Endothelial cell of umbilical vein (primary cell): ENCODE results near the gene TIAM1. TPM values are rescaled to one million over a fixed set of nuclear protein-coding genes. Genes with fewer than 3 reads are reported as not detected.

Experiments used
- BruUV-seq: library from RNA; stranded (reverse); fragments of 400-500 nt; replicated peaks from 2 replicates; lab custom pipeline; 2021; lab: Mats Ljungman, UMichigan
- CTCF ChIA-PET: fragments of 300-600, 350-600 bp; sonication (Branson Sonifier 250); formaldehyde crosslinking; loops from one replicate; lab custom pipeline; 2021; ENCODE audit warnings: antibody characterized with exemption, inconsistent platforms; lab: Charles Lee
- POLR2A ChIA-PET: fragments of 300-600, 350-600 bp; sonication (Branson Sonifier 250); formaldehyde crosslinking; loops from one replicate; lab custom pipeline; 2021; ENCODE audit warnings: antibody characterized with exemption, inconsistent platforms; lab: Charles Lee
- DNase-seq: peaks from one replicate; pipeline ENCODE4 v3.0.0-alpha.2; 2011; ENCODE audit warnings: low read depth, low spot score
- FAIRE-seq: peaks from 2 replicates; lab custom pipeline; 2011; peaks lifted over from hg19 to GRCh38; lab: Jason Lieb, UNC
- H2AFZ ChIP-seq: 2 replicates; pipeline ENCODE4 v1.6.0; 2012; ENCODE audit warnings: low read depth, low read length, control low read depth, inconsistent platforms
- H3K27ac ChIP-seq: 2 replicates; pipeline ENCODE4 v1.5.1; 2011; ENCODE audit warnings: low read depth, mild to moderate bottlenecking, control low read depth, low read length, moderate library complexity; ENCODE audit not compliant: insufficient read depth
- H3K27me3 ChIP-seq, 2 experiments: 2 replicates each; pipeline versions ENCODE4 v1.6.0 to v1.6.1; 2011; ENCODE audit warnings: low read length in 2 of 2, mixed read lengths in 1 of 2; ENCODE audit not compliant: control insufficient read depth in 2 of 2, insufficient read depth in 2 of 2
- H3K36me3 ChIP-seq, 2 experiments: 2 replicates in 1 of 2; 3 replicates in 1 of 2; pipeline ENCODE4 v1.5.1; 2011; ENCODE audit warnings: low read length in 2 of 2, mild to moderate bottlenecking in 1 of 2, moderate library complexity in 1 of 2; ENCODE audit not compliant: control insufficient read depth in 2 of 2, insufficient read depth in 2 of 2; ENCODE audit errors: extremely low read depth in 1 of 2
- H3K4me1 ChIP-seq: 3 replicates; pipeline ENCODE4 v1.5.1; 2011; ENCODE audit warnings: mild to moderate bottlenecking, low read length; ENCODE audit not compliant: control insufficient read depth, insufficient read depth; ENCODE audit errors: extremely low read depth
- H3K4me2 ChIP-seq: 2 replicates; pipeline ENCODE4 v1.6.1; 2011; ENCODE audit warnings: low read length, control low read depth, mixed read lengths; ENCODE audit not compliant: insufficient read depth
- H3K4me3 ChIP-seq, 3 experiments: fragments of 200-600 bp in 1 of 3; sonication (generic), shearing (Covaris generic) in 1 of 3; replicated peaks in 1 of 3; 2 replicates each; pipeline ENCODE4 v1.5.1; 2011 to 2016; ENCODE audit warnings: control low read depth in 3 of 3, low read length in 3 of 3, mild to moderate bottlenecking in 2 of 3, inconsistent platforms in 1 of 3, low read depth in 1 of 3, moderate library complexity in 1 of 3; ENCODE audit not compliant: insufficient read depth in 1 of 3
- H3K79me2 ChIP-seq: 2 replicates; pipeline ENCODE4 v1.6.0; 2012; ENCODE audit warnings: low read length, inconsistent platforms; ENCODE audit not compliant: control insufficient read depth, insufficient read depth
- H3K9ac ChIP-seq: replicated peaks from 2 replicates; pipeline ENCODE3; 2011; ENCODE audit warnings: low read length, control low read depth; ENCODE audit not compliant: insufficient read depth; ENCODE audit errors: extremely low read depth
- H3K9me1 ChIP-seq: replicated peaks from 3 replicates; pipeline ENCODE4 v1.6.0; 2011; ENCODE audit warnings: mild to moderate bottlenecking, low read length; ENCODE audit not compliant: control insufficient read depth, insufficient read depth; ENCODE audit errors: extremely low read depth
- H3K9me3 ChIP-seq: replicated peaks from 2 replicates; pipeline ENCODE4 v1.5.1; 2012; ENCODE audit warnings: low read length, inconsistent platforms; ENCODE audit not compliant: control insufficient read depth, insufficient read depth
- H4K20me1 ChIP-seq: replicated peaks from 2 replicates; pipeline ENCODE3; 2011; ENCODE audit warnings: mild to moderate bottlenecking, low read length; ENCODE audit not compliant: control insufficient read depth, insufficient read depth; ENCODE audit errors: extremely low read depth
- EZH2 ChIP-seq: IDR thresholded peaks from 2 replicates; pipeline ENCODE4 v1.6.1; 2012; ENCODE audit warnings: borderline replicate concordance, low read depth, mild to moderate bottlenecking, moderate library complexity, low read length, inconsistent platforms; ENCODE audit not compliant: severe bottlenecking
- FOS ChIP-seq: IDR thresholded peaks from 2 replicates; pipeline ENCODE4 v1.6.1; 2011; ENCODE audit warnings: mild to moderate bottlenecking, low read length, moderate library complexity, borderline replicate concordance; ENCODE audit not compliant: insufficient read depth
- GATA2 ChIP-seq: IDR thresholded peaks from 2 replicates; pipeline ENCODE4 v1.7.0; 2011; ENCODE audit warnings: low read depth, mild to moderate bottlenecking, moderate library complexity, mixed read lengths, low read length; ENCODE audit not compliant: insufficient read length, insufficient read depth
- JUN ChIP-seq: IDR thresholded peaks from 2 replicates; pipeline ENCODE4 v1.6.1; 2011; ENCODE audit warnings: borderline replicate concordance, low read depth; ENCODE audit not compliant: insufficient read length, insufficient read depth
- MYC ChIP-seq: IDR thresholded peaks from one replicate; pipeline ENCODE4 v1.6.1; 2011; ENCODE audit warnings: mild to moderate bottlenecking, low read depth, low read length
- POLR2A ChIP-seq: IDR thresholded peaks from 2 replicates; pipeline ENCODE4 v1.6.1; 2012; ENCODE audit warnings: low read depth, mild to moderate bottlenecking, control low read depth, low read length
- POLR2AphosphoS5 ChIP-seq: IDR thresholded peaks from 2 replicates; pipeline ENCODE4 v1.6.1; 2012; ENCODE audit warnings: low read depth, mild to moderate bottlenecking, control low read depth, low read length, moderate library complexity; ENCODE audit not compliant: insufficient read depth
- dilution Hi-C: fragments of 300-500 bp; cut with MboI; formaldehyde crosslinking; loops from one replicate; pipeline ENCODE4 v1.15.0; 2019; ENCODE audit warnings: low sequenced_read_pairs; ENCODE audit not compliant: extremely low pct_ligation_motif_present
- intact Hi-C: fragments of 100-400 bp; cut with micrococcal nuclease; formaldehyde crosslinking; loops from one replicate; pipeline ENCODE4 v1.10.0; 2022
- polyA plus RNA-seq, 4 experiments: library from polyadenylated mRNA; depleted of rRNA in 3 of 4; stranded (reverse) in 3 of 4; unstranded in 1 of 4; fragments of >200 nt; gene quantifications; 2 replicates each; pipeline versions ENCODE4 v1.2.1 to v1.2.3, GENCODE V29; 2011 to 2012; ENCODE audit warnings: missing spikeins in 1 of 4
- total RNA-seq: library from RNA; stranded (reverse); gene quantifications from 2 replicates; pipeline ENCODE4 v1.2.3, GENCODE V29; 2021
- TF ChIP-seq, protein P1 (sequence below): IDR thresholded peaks from 2 replicates; pipeline ENCODE4 v1.6.1; 2011; ENCODE audit not compliant: insufficient read depth, insufficient read length
- TF ChIP-seq, protein P2 (sequence below), 2 donors: IDR thresholded peaks; 1 replicate in 1 of 2; 2 replicates in 1 of 2; pipeline ENCODE4 v1.5.1; 2011; ENCODE audit warnings: low read length in 2 of 2, mild to moderate bottlenecking in 2 of 2, moderate library complexity in 2 of 2, control low read depth in 1 of 2, inconsistent platforms in 1 of 2, low read depth in 1 of 2; ENCODE audit not compliant: insufficient read depth in 1 of 2; ENCODE audit errors: extremely low read depth in 1 of 2

The TIAM1 gene
- total and polyA plus RNA-seq, 2 donors (not counting 3 experiments of a cell fraction or from before 2014, with no cell fraction given): 0.21 to 0.86 TPM

DNA sequence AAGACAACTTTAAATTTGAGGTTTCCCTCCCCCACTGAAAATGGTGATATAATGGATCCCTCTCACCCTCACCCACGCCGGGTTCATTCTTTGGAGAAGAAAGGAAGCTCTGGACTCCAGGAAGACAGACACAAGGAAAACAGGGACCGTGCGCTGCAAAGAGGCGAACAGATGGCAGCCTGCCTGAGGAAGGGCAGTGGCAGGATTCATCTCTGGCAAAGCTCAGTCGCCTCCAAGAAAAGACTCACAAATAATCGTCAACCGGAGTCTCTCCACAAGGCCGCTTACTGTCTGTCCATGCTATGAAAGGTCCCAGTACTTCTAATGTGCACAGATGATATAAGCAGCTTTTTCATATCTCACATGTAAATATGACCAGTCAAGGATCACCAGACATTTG is 110.3 kb downstream of the TIAM1 start:
- Histone ChIP-seq H3K27me3 (no peaks in the 10 kb centered on the region), H3K79me2 (no peaks in the 10 kb centered on the region), H4K20me1 (no peaks in the 10 kb centered on the region), H3K4me1 (no peaks in the 10 kb centered on the region), H3K4me2 (no peak overlapping the region), H2AFZ (no peak overlapping the region), H3K27ac (no peak overlapping the region), H3K4me3 (no peak overlapping the region), H3K9me1 (no peaks in the 10 kb centered on the region), H3K36me3 (no peaks in the 10 kb centered on the region), H3K9ac (no peak overlapping the region), H3K9me3 (no peaks in the 10 kb centered on the region)
- TF ChIP-seq MYC: no peak
- no peak for TF ChIP-seq EZH2
- no peak for TF ChIP-seq POLR2A
- no peak for TF ChIP-seq POLR2AphosphoS5
- TF ChIP-seq JUN: no peak
- TF ChIP-seq, protein P1, sequence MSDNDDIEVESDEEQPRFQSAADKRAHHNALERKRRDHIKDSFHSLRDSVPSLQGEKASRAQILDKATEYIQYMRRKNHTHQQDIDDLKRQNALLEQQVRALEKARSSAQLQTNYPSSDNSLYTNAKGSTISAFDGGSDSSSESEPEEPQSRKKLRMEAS: no peak
- TF ChIP-seq FOS: no peak
- TF ChIP-seq GATA2: no peak
- TF ChIP-seq, protein P2, sequence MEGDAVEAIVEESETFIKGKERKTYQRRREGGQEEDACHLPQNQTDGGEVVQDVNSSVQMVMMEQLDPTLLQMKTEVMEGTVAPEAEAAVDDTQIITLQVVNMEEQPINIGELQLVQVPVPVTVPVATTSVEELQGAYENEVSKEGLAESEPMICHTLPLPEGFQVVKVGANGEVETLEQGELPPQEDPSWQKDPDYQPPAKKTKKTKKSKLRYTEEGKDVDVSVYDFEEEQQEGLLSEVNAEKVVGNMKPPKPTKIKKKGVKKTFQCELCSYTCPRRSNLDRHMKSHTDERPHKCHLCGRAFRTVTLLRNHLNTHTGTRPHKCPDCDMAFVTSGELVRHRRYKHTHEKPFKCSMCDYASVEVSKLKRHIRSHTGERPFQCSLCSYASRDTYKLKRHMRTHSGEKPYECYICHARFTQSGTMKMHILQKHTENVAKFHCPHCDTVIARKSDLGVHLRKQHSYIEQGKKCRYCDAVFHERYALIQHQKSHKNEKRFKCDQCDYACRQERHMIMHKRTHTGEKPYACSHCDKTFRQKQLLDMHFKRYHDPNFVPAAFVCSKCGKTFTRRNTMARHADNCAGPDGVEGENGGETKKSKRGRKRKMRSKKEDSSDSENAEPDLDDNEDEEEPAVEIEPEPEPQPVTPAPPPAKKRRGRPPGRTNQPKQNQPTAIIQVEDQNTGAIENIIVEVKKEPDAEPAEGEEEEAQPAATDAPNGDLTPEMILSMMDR (IDR thresholded peaks at IDR 0.05; ENCODE audit: extremely low read depth in 1 of 2, insufficient read depth in 1 of 2, low read depth in 1 of 2, low read length in 2 of 2): no peak
- no TSS peak for BruUV-seq
- no peak for FAIRE-seq
- CTCF ChIA-PET: no interaction called here
- intact Hi-C loops: no loop called here
- no peak for DNase-seq
- dilution Hi-C loops: no loop called here
- POLR2A ChIA-PET: no interaction called here
